CD4-positive, alpha-beta memory T cell (primary cell): ENCODE results near the gene TSHZ3. TPM values are rescaled to one million over a fixed set of nuclear protein-coding genes. Genes with fewer than 3 reads are reported as not detected.

ENCODE experiments used
- CTCF ChIA-PET: fragments of 350-600 bp; sonication (Branson Sonifier 250); formaldehyde crosslinking; loops from one replicate; lab custom pipeline; 2021; ENCODE audit warnings: inconsistent platforms; ENCODE audit not compliant: partially characterized antibody; lab: Charles Lee
- POLR2A ChIA-PET: fragments of 350-600 bp; sonication (Branson Sonifier 250); formaldehyde crosslinking; loops from one replicate; lab custom pipeline; 2021; ENCODE audit not compliant: partially characterized antibody; lab: Charles Lee
- DNase-seq, 5 donors: peaks; one replicate each; pipeline versions ENCODE4 v3.0.0 to v3.0.0-alpha.2; 2020 to 2022; ENCODE audit warnings: mixed read lengths in 1 of 5
- H3K27ac ChIP-seq: one replicate; pipeline ENCODE4 v1.7.0; 2013; ENCODE audit warnings: low read depth, low read length
- H3K27me3 ChIP-seq: 2 replicates; pipeline ENCODE4 v1.7.0; 2013; ENCODE audit warnings: mild to moderate bottlenecking, low read length, moderate library complexity; ENCODE audit not compliant: insufficient read depth
- H3K36me3 ChIP-seq: 2 replicates; pipeline ENCODE4 v1.7.0; 2013; ENCODE audit warnings: mild to moderate bottlenecking, low read length, moderate library complexity; ENCODE audit not compliant: insufficient read depth
- H3K4me1 ChIP-seq: 2 replicates; pipeline ENCODE4 v1.7.0; 2013; ENCODE audit warnings: mild to moderate bottlenecking, low read length, moderate library complexity; ENCODE audit not compliant: insufficient read depth
- H3K4me3 ChIP-seq, 2 donors: one replicate each; pipeline ENCODE4 v1.7.0; 2013; ENCODE audit warnings: low read length in 2 of 2, mild to moderate bottlenecking in 1 of 2
- H3K9me3 ChIP-seq, 2 donors: one replicate each; pipeline ENCODE4 v1.7.0; 2013; ENCODE audit warnings: low read length in 2 of 2, control low read depth in 1 of 2; ENCODE audit not compliant: control insufficient read depth in 1 of 2
- H3K27ac Mint-ChIP-seq, 7 donors: one replicate each; pipeline ENCODE4 v1.8.0; 2020 to 2021; ENCODE audit warnings: mixed read lengths in 7 of 7, mild to moderate bottlenecking in 6 of 7, inconsistent platforms in 3 of 7, moderate library complexity in 3 of 7
- H3K27me3 Mint-ChIP-seq, 2 donors: one replicate each; pipeline ENCODE4 v1.8.0; 2020 to 2021; ENCODE audit warnings: mixed read lengths in 2 of 2
- H3K36me3 Mint-ChIP-seq, 2 donors: one replicate each; pipeline ENCODE4 v1.8.0; 2020 to 2021; ENCODE audit warnings: mixed read lengths in 2 of 2, inconsistent platforms in 1 of 2, mild to moderate bottlenecking in 1 of 2
- H3K4me1 Mint-ChIP-seq, 4 donors: one replicate each; pipeline ENCODE4 v1.8.0; 2020 to 2021; ENCODE audit warnings: mixed read lengths in 4 of 4, mild to moderate bottlenecking in 1 of 4
- H3K4me3 Mint-ChIP-seq, 8 donors: one replicate each; pipeline ENCODE4 v1.8.0; 2020 to 2021; ENCODE audit warnings: mixed read lengths in 8 of 8, mild to moderate bottlenecking in 7 of 8, moderate library complexity in 6 of 8, inconsistent platforms in 3 of 8
- H3K9me3 Mint-ChIP-seq, 8 donors: one replicate each; pipeline ENCODE4 v1.8.0; 2020 to 2021; ENCODE audit warnings: mixed read lengths in 8 of 8, mild to moderate bottlenecking in 5 of 8, inconsistent platforms in 3 of 8, moderate library complexity in 1 of 8
- intact Hi-C: fragments of 100-400 bp; cut with micrococcal nuclease; formaldehyde crosslinking; loops from one replicate; pipeline ENCODE4 v1.15.1; 2023
- polyA plus RNA-seq, 2 donors: library from polyadenylated mRNA; unstranded; fragments of 300-500 nt; fragmentation: Illumina TruSeq; gene quantifications; one replicate each; pipeline ENCODE4 v1.2.3, GENCODE V29; 2021
- total RNA-seq, 2 experiments: library from RNA; stranded (reverse); gene quantifications; one replicate each; pipeline ENCODE4 v1.2.3, GENCODE V29; 2021

TSHZ3 gene
- total and polyA plus RNA-seq, 4 experiments from 2014 or later, result 0.24 to 0.57 (median 0.36) TPM

DNA sequence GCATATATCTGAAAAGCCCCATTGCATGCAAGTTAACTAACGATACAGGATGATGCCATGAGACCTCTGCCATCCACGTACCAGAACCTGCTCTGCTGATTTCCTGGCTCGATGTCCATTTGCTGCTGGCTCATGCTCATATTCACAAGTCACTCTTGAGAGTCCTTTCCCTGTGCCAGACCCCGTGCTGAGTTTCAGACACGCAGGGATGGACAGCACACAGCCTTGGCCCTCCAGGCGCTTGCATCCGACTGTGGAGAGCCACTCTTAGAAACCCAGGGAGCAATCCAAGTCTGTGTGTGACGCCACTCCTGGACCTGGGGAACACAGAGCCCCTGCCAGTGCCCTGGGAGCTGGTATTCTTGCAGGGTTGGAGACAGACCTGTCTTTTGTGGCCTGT, 37.6 kb upstream of the TSHZ3 start:
- H3K4me3 ChIP-seq, result no peak overlapping the region
- Mint-ChIP-seq H3K4me3 (no peak overlapping the region), H3K27me3 (peaks cover under 1 to 9% of the 10 kb centered on the region in 2 donors), H3K4me1 (no peaks in the 10 kb centered on the region), H3K27ac (no peak overlapping the region), H3K9me3 (peaks cover 0 to 5% (median 0%) of the 10 kb centered on the region in 8 donors), H3K36me3 (no peaks in the 10 kb centered on the region)
- no peak for DNase-seq
- POLR2A ChIA-PET, result no interaction called here
- intact Hi-C loops, result no loop called here
- no peaks in the 10 kb centered on the region for H3K36me3 ChIP-seq
- no peaks in the 10 kb centered on the region for H3K4me1 ChIP-seq
- H3K27me3 ChIP-seq, result no peaks in the 10 kb centered on the region
- H3K27ac ChIP-seq, result no peak overlapping the region
- CTCF ChIA-PET, result no interaction called here
- no peaks in the 10 kb centered on the region for H3K9me3 ChIP-seq

- ChIA-PET CTCF (no interaction called here), POLR2A (no interaction called here)
- no peaks in the 10 kb centered on the region for H3K36me3 Mint-ChIP-seq
- no peak for DNase-seq
- H3K9me3 ChIP-seq, result no peaks in the 10 kb centered on the region
- H3K4me1 ChIP-seq, result no peaks in the 10 kb centered on the region
- H3K27me3 ChIP-seq, result no peaks in the 10 kb centered on the region
- no peak overlapping the region for H3K27ac Mint-ChIP-seq
- H3K9me3 Mint-ChIP-seq, result peaks cover 0 to 5% (median 0%) of the 10 kb centered on the region in 8 donors
- no peaks in the 10 kb centered on the region for H3K36me3 ChIP-seq
- no peak overlapping the region for H3K27ac ChIP-seq
- no peak overlapping the region for H3K4me3 Mint-ChIP-seq
- intact Hi-C loops, result no loop called here
- H3K4me1 Mint-ChIP-seq, result no peaks in the 10 kb centered on the region
- no peak overlapping the region for H3K4me3 ChIP-seq
- H3K27me3 Mint-ChIP-seq, result peaks cover 6 to 11% of the 10 kb centered on the region in 2 donors
Observed at GRCh38 chr19:31385744-31386143, 36.5 kb upstream of the TSHZ3 start.

DNA sequence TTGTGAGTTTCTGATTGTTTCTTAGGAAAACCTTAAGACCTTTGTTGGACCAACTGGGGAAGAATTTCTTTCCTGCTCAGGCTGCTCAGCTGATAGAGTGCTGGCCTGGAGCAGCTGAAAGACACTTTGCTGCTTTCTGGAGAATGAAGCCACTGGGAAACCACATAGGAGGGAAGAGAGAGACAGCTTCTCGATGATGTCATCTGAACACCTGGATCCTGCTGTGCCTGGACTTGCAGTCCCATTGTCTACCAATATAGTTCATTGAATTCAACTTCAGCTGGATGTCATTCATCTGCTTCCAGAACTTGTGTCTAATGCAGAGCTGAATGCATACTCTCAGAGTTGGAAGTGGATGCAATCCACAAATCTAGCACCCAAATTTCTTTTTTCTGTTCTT, 34.3 kb upstream of the TSHZ3 start:
- H3K27ac ChIP-seq, result no peak overlapping the region
- no peaks in the 10 kb centered on the region for H3K27me3 ChIP-seq
- DNase-seq, result no peak
- no peaks in the 10 kb centered on the region for H3K36me3 Mint-ChIP-seq
- no peak overlapping the region for H3K4me3 Mint-ChIP-seq
- no peaks in the 10 kb centered on the region for H3K4me1 ChIP-seq
- ChIA-PET CTCF (no interaction called here), POLR2A (no interaction called here)
- intact Hi-C loops, result no loop called here
- H3K9me3 Mint-ChIP-seq, result peaks cover 0 to 5% (median 0%) of the 10 kb centered on the region in 8 donors
- H3K36me3 ChIP-seq, result no peaks in the 10 kb centered on the region
- no peak overlapping the region for H3K4me3 ChIP-seq
- no peaks in the 10 kb centered on the region for H3K4me1 Mint-ChIP-seq
- H3K9me3 ChIP-seq, result no peaks in the 10 kb centered on the region
- H3K27me3 Mint-ChIP-seq, result peaks cover 9 to 11% of the 10 kb centered on the region in 2 donors
- no peak overlapping the region for H3K27ac Mint-ChIP-seq

DNA sequence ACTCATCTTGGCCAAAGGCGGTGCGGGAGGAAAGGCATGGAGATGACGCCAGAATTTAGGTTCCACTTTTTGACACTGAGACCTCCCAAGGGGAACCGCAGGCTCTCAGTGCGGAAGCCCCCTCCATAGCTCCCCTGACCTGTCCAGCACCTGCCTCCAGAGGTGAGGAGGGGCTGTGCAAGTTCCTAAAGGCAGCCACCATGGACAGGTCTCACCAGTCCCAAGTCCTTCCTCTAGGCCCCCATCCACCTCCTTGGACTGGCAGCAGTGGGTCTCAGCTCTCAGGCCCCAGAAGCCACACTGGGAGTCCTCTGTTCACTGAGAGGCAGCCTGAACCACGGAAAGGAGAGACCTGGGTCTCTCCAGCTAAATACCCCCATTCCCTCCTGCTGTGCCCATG, 31.6 kb upstream of the TSHZ3 start:
- POLR2A ChIA-PET, result no interaction called here
- CTCF ChIA-PET, result no interaction called here
- no peaks in the 10 kb centered on the region for H3K36me3 Mint-ChIP-seq
- no peak overlapping the region for H3K4me3 ChIP-seq
- no peak overlapping the region for H3K27ac Mint-ChIP-seq
- H3K9me3 ChIP-seq, result no peaks in the 10 kb centered on the region
- no peaks in the 10 kb centered on the region for H3K36me3 ChIP-seq
- no peaks in the 10 kb centered on the region for H3K27me3 ChIP-seq
- intact Hi-C loops, result no loop called here
- H3K4me1 Mint-ChIP-seq, result no peaks in the 10 kb centered on the region
- no peaks in the 10 kb centered on the region for H3K4me1 ChIP-seq
- H3K9me3 Mint-ChIP-seq, result peaks cover 0 to 5% (median 0%) of the 10 kb centered on the region in 8 donors
- H3K4me3 Mint-ChIP-seq, result no peak overlapping the region
- DNase-seq, result no peak
- H3K27me3 Mint-ChIP-seq, result peaks cover 14 to 17% of the 10 kb centered on the region in 2 donors
- H3K27ac ChIP-seq, result no peak overlapping the region

GRCh38 chr19:31378404-31378803, 29.2 kb upstream of the TSHZ3 start:
- no peak for DNase-seq
- Histone ChIP-seq H3K4me1 (no peaks in the 10 kb centered on the region), H3K36me3 (no peaks in the 10 kb centered on the region), H3K4me3 (no peak overlapping the region), H3K27ac (no peak overlapping the region), H3K27me3 (no peaks in the 10 kb centered on the region), H3K9me3 (no peaks in the 10 kb centered on the region)
- CTCF ChIA-PET, result no interaction called here
- Mint-ChIP-seq H3K27me3 (peaks cover 13 to 17% of the 10 kb centered on the region in 2 donors), H3K9me3 (peaks cover 0 to 2% (median 0%) of the 10 kb centered on the region in 8 donors), H3K27ac (no peak overlapping the region), H3K4me3 (no peak overlapping the region), H3K4me1 (peaks cover 0 to 3% (median 3%) of the 10 kb centered on the region in 4 donors), H3K36me3 (no peaks in the 10 kb centered on the region)
- intact Hi-C loops, result no loop called here
- POLR2A ChIA-PET, result no interaction called here

DNA sequence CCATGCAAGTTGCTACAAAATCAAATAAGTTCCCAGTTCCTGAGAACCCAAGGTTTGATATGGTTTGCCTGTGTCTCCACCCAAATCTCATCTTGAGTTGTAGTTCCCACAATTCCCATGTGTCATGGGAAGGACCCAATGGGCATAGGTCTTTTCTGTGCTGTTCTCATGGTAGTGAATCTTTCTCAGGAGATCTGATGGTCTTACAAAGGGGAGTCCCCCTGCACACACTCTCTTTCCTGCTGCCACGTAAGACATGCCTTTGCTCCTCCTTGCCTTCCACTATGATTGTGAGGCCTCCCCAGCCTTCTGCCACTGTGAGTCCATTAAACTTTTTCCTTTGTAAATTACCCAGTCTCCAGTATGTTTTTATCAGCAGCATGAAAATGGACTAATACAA, 28.5 kb upstream of the TSHZ3 start:
- ChIA-PET POLR2A (no interaction called here), CTCF (no interaction called here)
- no peaks in the 10 kb centered on the region for H3K9me3 Mint-ChIP-seq

GRCh38 chr19:31372246-31372781, 23.1 kb upstream of the TSHZ3 start:
- peaks cover 3% of the 10 kb centered on the region for H3K27me3 ChIP-seq
- ChIA-PET POLR2A (no interaction called here), CTCF (interaction anchor here (1.3 kb wide), 1 partner anchor 14 kb away, joined by 3 read pairs; no protein-coding TSS in a partner anchor)
- H3K4me3 Mint-ChIP-seq, result peak overlapping the region in 2 of 8 donors; percentile 30 to 34
- H3K4me1 Mint-ChIP-seq, result peaks cover 16 to 23% (median 20%) of the 10 kb centered on the region in 4 donors
- intact Hi-C loops, result no loop called here
- H3K36me3 ChIP-seq, result no peaks in the 10 kb centered on the region
- peaks cover 17% of the 10 kb centered on the region for H3K4me1 ChIP-seq
- H3K36me3 Mint-ChIP-seq, result no peaks in the 10 kb centered on the region
- no peak overlapping the region for H3K4me3 ChIP-seq
- H3K9me3 ChIP-seq, result no peaks in the 10 kb centered on the region
- peak overlapping the region in 1 of 7 donors; percentile 16 for H3K27ac Mint-ChIP-seq
- peak in 4 of 5 donors; percentile 34 to 47 (median 40) for DNase-seq
- H3K9me3 Mint-ChIP-seq, result no peaks in the 10 kb centered on the region
- H3K27me3 Mint-ChIP-seq, result peaks cover 14 to 22% of the 10 kb centered on the region in 2 donors
- no peak overlapping the region for H3K27ac ChIP-seq

More for the DNA sequence above, 28.5 kb upstream of the TSHZ3 start:
- peaks cover 3 to 9% (median 8%) of the 10 kb centered on the region in 4 donors for H3K4me1 Mint-ChIP-seq
- H3K36me3 ChIP-seq, result no peaks in the 10 kb centered on the region
- no peak overlapping the region for H3K27ac Mint-ChIP-seq
- H3K27me3 ChIP-seq, result no peaks in the 10 kb centered on the region
- no peaks in the 10 kb centered on the region for H3K36me3 Mint-ChIP-seq
- peaks cover 11 to 17% of the 10 kb centered on the region in 2 donors for H3K27me3 Mint-ChIP-seq
- H3K4me1 ChIP-seq, result peaks cover 7% of the 10 kb centered on the region
- no peak overlapping the region for H3K27ac ChIP-seq
- DNase-seq, result no peak
- H3K4me3 ChIP-seq, result no peak overlapping the region
- H3K9me3 ChIP-seq, result no peaks in the 10 kb centered on the region
- no peak overlapping the region for H3K4me3 Mint-ChIP-seq
- intact Hi-C loops, result no loop called here
